H1 (cell line): ENCODE data around the gene PRDM5. TPM values are rescaled to one million over a fixed set of nuclear protein-coding genes. Genes with fewer than 3 reads are reported as not detected.

Experiments
- CTCF ChIA-PET: fragments of 300-600 bp; sonication (Branson Sonifier 250); formaldehyde crosslinking; loops from one replicate; lab custom pipeline; 2021; ENCODE audit not compliant: partially characterized antibody; lab: Charles Lee
- POLR2A ChIA-PET: fragments of 300-600 bp; sonication (Branson Sonifier 250); formaldehyde crosslinking; loops from one replicate; lab custom pipeline; 2021; ENCODE audit warnings: inconsistent platforms; ENCODE audit not compliant: partially characterized antibody; lab: Charles Lee
- DNase-seq, 2 experiments: peaks; one replicate each; pipeline versions ENCODE4 v3.0.0 to v3.0.0-alpha.2; 2010 to 2022; ENCODE audit warnings: low spot score in 2 of 2, low read depth in 1 of 2, mixed read lengths in 1 of 2
- FAIRE-seq: peaks from 2 replicates; lab custom pipeline; 2011; peaks lifted over from hg19 to GRCh38; lab: Jason Lieb, UNC
- H2AFZ ChIP-seq: 2 replicates; pipeline ENCODE4 v1.8.1; 2012; ENCODE audit warnings: low read length, inconsistent platforms
- H2AK5ac ChIP-seq: 2 replicates; pipeline ENCODE4 v1.6.1; 2013; ENCODE audit warnings: low read depth, low read length
- H2BK120ac ChIP-seq: replicated peaks from 2 replicates; pipeline ENCODE3; 2013; ENCODE audit warnings: low read depth, low read length, inconsistent platforms
- H2BK12ac ChIP-seq: 2 replicates; pipeline ENCODE4 v1.6.1; 2013; ENCODE audit warnings: low read depth, low read length
- H2BK15ac ChIP-seq: 2 replicates; pipeline ENCODE4 v1.6.1; 2013; ENCODE audit warnings: low read length
- H2BK20ac ChIP-seq: 2 replicates; pipeline ENCODE4 v1.6.1; 2013; ENCODE audit warnings: low read length
- H2BK5ac ChIP-seq: 2 replicates; pipeline ENCODE4 v1.6.1; 2013; ENCODE audit warnings: low read depth, low read length
- H3K14ac ChIP-seq: 2 replicates; pipeline ENCODE4 v1.6.1; 2013; ENCODE audit warnings: inconsistent platforms; ENCODE audit not compliant: insufficient read length
- H3K18ac ChIP-seq: 2 replicates; pipeline ENCODE4 v1.6.1; 2013; ENCODE audit warnings: low read length; ENCODE audit errors: extremely low read depth
- H3K23ac ChIP-seq: 2 replicates; pipeline ENCODE4 v1.6.1; 2013; ENCODE audit warnings: inconsistent platforms; ENCODE audit not compliant: insufficient read length
- H3K23me2 ChIP-seq: 2 replicates; pipeline ENCODE4 v1.6.1; 2013; ENCODE audit warnings: low read depth, low read length
- H3K27ac ChIP-seq: 2 replicates; pipeline ENCODE4 v1.6.1; 2011; ENCODE audit warnings: low read depth, low read length, inconsistent platforms
- H3K27me3 ChIP-seq, 4 experiments: replicated peaks in 1 of 4; 1 replicate in 1 of 4; 2 replicates in 3 of 4; pipeline versions ENCODE4 v1.6.1 to v1.8.1; 2011 to 2013; ENCODE audit warnings: low read length in 3 of 4, mild to moderate bottlenecking in 3 of 4, inconsistent platforms in 2 of 4, mixed read lengths in 2 of 4, moderate library complexity in 1 of 4; ENCODE audit not compliant: control insufficient read depth in 3 of 4, insufficient read depth in 3 of 4; ENCODE audit errors: extremely low read depth in 1 of 4
- H3K36me3 ChIP-seq, 4 experiments: 2 replicates each; pipeline versions ENCODE4 v1.6.1 to v1.8.1; 2011 to 2013; ENCODE audit warnings: mild to moderate bottlenecking in 4 of 4, low read length in 3 of 4, moderate library complexity in 2 of 4, control low read depth in 1 of 4, inconsistent platforms in 1 of 4; ENCODE audit not compliant: insufficient read depth in 4 of 4, control insufficient read depth in 2 of 4
- H3K4ac ChIP-seq: replicated peaks from 2 replicates; pipeline ENCODE3; 2013; ENCODE audit warnings: low read length, low read depth, mixed read lengths, inconsistent platforms; ENCODE audit not compliant: insufficient read length
- H3K4me1 ChIP-seq, 4 experiments: replicated peaks in 1 of 4; 1 replicate in 1 of 4; 2 replicates in 3 of 4; pipeline versions ENCODE4 v1.6.1 to v1.8.1; 2011 to 2013; ENCODE audit warnings: low read length in 3 of 4, inconsistent platforms in 2 of 4, mixed read lengths in 1 of 4; ENCODE audit not compliant: insufficient read depth in 4 of 4, control insufficient read depth in 3 of 4
- H3K4me2 ChIP-seq, 2 experiments: 2 replicates each; pipeline versions ENCODE4 v1.6.1 to v1.8.1; 2011 to 2013; ENCODE audit warnings: low read depth in 2 of 2, low read length in 2 of 2, control low read depth in 1 of 2, inconsistent platforms in 1 of 2, mild to moderate bottlenecking in 1 of 2; ENCODE audit not compliant: insufficient read depth in 1 of 2
- H3K4me3 ChIP-seq, 4 experiments: fragments of 200-600, 300-600 bp in 1 of 4; sonication (generic), shearing (Covaris generic), sonication (Bioruptor Twin) in 1 of 4; 2 replicates each; pipeline versions ENCODE4 v1.5.1 to v1.8.1; 2011 to 2016; ENCODE audit warnings: low read length in 4 of 4, low read depth in 3 of 4, control low read depth in 2 of 4, inconsistent platforms in 2 of 4, mild to moderate bottlenecking in 2 of 4, mixed read lengths in 1 of 4, moderate library complexity in 1 of 4; ENCODE audit not compliant: insufficient read depth in 2 of 4; ENCODE audit errors: extremely low read depth in 1 of 4
- H3K56ac ChIP-seq: replicated peaks from 2 replicates; pipeline ENCODE3; 2013; ENCODE audit warnings: low read depth, mild to moderate bottlenecking, mixed read lengths, low read length, inconsistent platforms; ENCODE audit not compliant: insufficient read length
- H3K79me1 ChIP-seq: 2 replicates; pipeline ENCODE4 v1.6.1; 2013; ENCODE audit warnings: low read depth, low read length, control low read depth
- H3K79me2 ChIP-seq, 2 experiments: 2 replicates each; pipeline versions ENCODE4 v1.6.1 to v1.8.1; 2012 to 2013; ENCODE audit warnings: low read length in 2 of 2, mild to moderate bottlenecking in 2 of 2, inconsistent platforms in 1 of 2; ENCODE audit not compliant: insufficient read depth in 2 of 2, control insufficient read depth in 1 of 2
- H3K9ac ChIP-seq, 4 experiments: replicated peaks in 1 of 4; 1 replicate in 1 of 4; 2 replicates in 3 of 4; pipeline versions ENCODE4 v1.6.1 to v1.8.1; 2011 to 2013; ENCODE audit warnings: low read depth in 3 of 4, low read length in 3 of 4, control low read depth in 2 of 4, mild to moderate bottlenecking in 2 of 4, moderate library complexity in 2 of 4, inconsistent platforms in 1 of 4; ENCODE audit errors: extremely low read depth in 1 of 4
- H3K9me3 ChIP-seq, 2 experiments: 2 replicates each; pipeline versions ENCODE4 v1.6.1 to v1.8.1; 2012 to 2013; ENCODE audit warnings: mild to moderate bottlenecking in 2 of 2, moderate library complexity in 2 of 2, control low read depth in 1 of 2, inconsistent platforms in 1 of 2, low read depth in 1 of 2, low read length in 1 of 2, mixed read lengths in 1 of 2; ENCODE audit not compliant: insufficient read depth in 2 of 2
- H4K20me1 ChIP-seq, 2 experiments: replicated peaks in 1 of 2; 2 replicates each; pipeline versions ENCODE3 to v1.8.1; 2011 to 2013; ENCODE audit warnings: inconsistent platforms in 2 of 2, low read length in 2 of 2, mild to moderate bottlenecking in 1 of 2; ENCODE audit not compliant: insufficient read depth in 2 of 2, control insufficient read depth in 1 of 2
- H4K5ac ChIP-seq: 2 replicates; pipeline ENCODE4 v1.6.1; 2013; ENCODE audit warnings: low read length, low read depth, mixed read lengths, inconsistent platforms; ENCODE audit not compliant: insufficient read length
- H4K8ac ChIP-seq: 2 replicates; pipeline ENCODE4 v1.8.0; 2013; ENCODE audit warnings: mild to moderate bottlenecking, moderate library complexity, low read length, inconsistent platforms; ENCODE audit not compliant: insufficient read depth; ENCODE audit errors: extremely low read depth
- H4K91ac ChIP-seq: replicated peaks from 2 replicates; pipeline ENCODE3; 2013; ENCODE audit warnings: low read length, mixed read lengths, inconsistent platforms; ENCODE audit not compliant: insufficient read length
- EZH2 ChIP-seq: fragments of 200-600 bp; sonication (generic); IDR thresholded peaks from 2 replicates; pipeline ENCODE4 v1.7.1; 2012; ENCODE audit warnings: low read depth, mild to moderate bottlenecking, moderate library complexity, low read length, inconsistent platforms; ENCODE audit not compliant: severe bottlenecking
- RFX5 ChIP-seq: IDR thresholded peaks from 2 replicates; pipeline ENCODE4 v1.6.1; 2011; ENCODE audit warnings: low read depth, low read length, improper control_type of control experiment, borderline replicate concordance
- WGBS, 2 experiments: shearing (Covaris generic) in 1 of 2; methylation state at CpG; one replicate each; pipeline versions ENCODE4 v1.1.6 to v1.1.7; 2013 to 2015; ENCODE audit warnings: low lambda C conversion rate in 2 of 2, mixed read lengths in 2 of 2, inconsistent platforms in 1 of 2, low coverage in 1 of 2, missing lambda C conversion rate in 1 of 2; ENCODE audit not compliant: insufficient replicate concordance in 2 of 2, insufficient coverage in 1 of 2, insufficient read length in 1 of 2; ENCODE audit errors: extremely low coverage in 1 of 2, missing lambda C conversion rate in 1 of 2; 5-methylcytosine and 5-hydroxymethylcytosine counted together
- polyA plus RNA-seq, 7 experiments: library from polyadenylated mRNA; depleted of rRNA in 3 of 7; stranded (reverse) in 5 of 7; unstranded in 2 of 7; fragments of >200 nt in 5 of 7; fragments of 200-250 nt in 2 of 7; gene quantifications; 1 replicate in 5 of 7; 2 replicates in 1 of 7; 4 replicates in 1 of 7; pipeline versions ENCODE4 v1.2.1 to v1.2.3, GENCODE V29; 2011 to 2013; ENCODE audit warnings: missing spikeins in 2 of 7, mixed read lengths in 2 of 7
- total RNA-seq: library from RNA; stranded (reverse); fragmentation: NEBNext Ultra II Directional; extraction: Animal tissue kit (Norgen Biotek cat#: 25700); gene quantifications from 2 replicates; pipeline ENCODE4 v1.2.1, GENCODE V29; 2021

Gene PRDM5
- total and polyA plus RNA-seq, 2 of the 8 experiments (the other 6 are each of a cell fraction or from before 2014, with no cell fraction given), result 8.2 to 23.4 TPM

DNA sequence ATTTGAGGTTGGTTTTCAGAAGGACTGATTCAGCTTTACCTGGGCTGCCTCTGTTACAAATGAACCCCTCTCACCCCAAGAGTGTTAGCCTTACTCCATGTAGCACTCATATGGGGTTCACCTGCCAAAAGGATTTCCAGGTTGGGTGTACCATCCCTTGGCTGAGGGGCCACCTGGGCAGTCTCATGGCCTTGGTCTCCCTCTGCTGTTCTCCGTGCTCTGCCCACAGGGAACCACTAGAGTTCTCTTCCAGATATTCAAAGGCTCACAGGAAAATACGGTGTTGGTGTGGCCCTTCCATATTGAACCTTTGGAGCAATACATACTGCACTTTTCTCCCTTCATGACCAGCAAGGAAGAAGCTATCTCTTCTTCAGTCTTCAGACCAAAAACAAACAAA is 18.0 kb upstream of the PRDM5 start:
- no peak for DNase-seq
- Histone ChIP-seq H4K20me1 (no peaks in the 10 kb centered on the region), H4K5ac (no peak overlapping the region), H4K91ac (no peak overlapping the region), H3K79me1 (no peaks in the 10 kb centered on the region), H3K56ac (no peak overlapping the region), H2BK5ac (no peak overlapping the region), H2AFZ (0 out of 2 replicates have a peak overlapping the region, but pooled peaks have one; percentile 21), H3K23ac (no peak overlapping the region), H3K4me1 (no peaks in the 10 kb centered on the region), H2BK20ac (no peak overlapping the region), H3K4me2 (no peak overlapping the region), H3K79me2 (no peaks in the 10 kb centered on the region), H3K4me3 (no peak overlapping the region), H2AK5ac (no peak overlapping the region), H3K27me3 (no peaks in the 10 kb centered on the region), H2BK15ac (no peak overlapping the region), H2BK120ac (no peak overlapping the region), H3K27ac (no peak overlapping the region), H3K14ac (no peak overlapping the region), H3K23me2 (no peaks in the 10 kb centered on the region), H3K9ac (no peak overlapping the region), H3K18ac (no peak overlapping the region), H3K4ac (no peak overlapping the region), H3K36me3 (no peaks in the 10 kb centered on the region), H4K8ac (no peak overlapping the region), H2BK12ac (no peak overlapping the region), H3K9me3 (no peaks in the 10 kb centered on the region)
- no peak for FAIRE-seq
- WGBS, 2 experiments, result 78% methylated on average over 2 of the region's 2 CpGs; no CpG with 5 or more reads in 1 of the 2 experiments
- ChIA-PET POLR2A (no interaction called here), CTCF (interaction anchor here (1.1 to 1.6 kb wide), 4 partner anchors 9 to 220 kb away, joined by 3 to 4 read pairs (median 4); no protein-coding TSS in a partner anchor)
- TF ChIP-seq RFX5, result no peak
- TF ChIP-seq EZH2, result no peak
